Measurements from ENCODE around the gene CRTC1.

DNA sequence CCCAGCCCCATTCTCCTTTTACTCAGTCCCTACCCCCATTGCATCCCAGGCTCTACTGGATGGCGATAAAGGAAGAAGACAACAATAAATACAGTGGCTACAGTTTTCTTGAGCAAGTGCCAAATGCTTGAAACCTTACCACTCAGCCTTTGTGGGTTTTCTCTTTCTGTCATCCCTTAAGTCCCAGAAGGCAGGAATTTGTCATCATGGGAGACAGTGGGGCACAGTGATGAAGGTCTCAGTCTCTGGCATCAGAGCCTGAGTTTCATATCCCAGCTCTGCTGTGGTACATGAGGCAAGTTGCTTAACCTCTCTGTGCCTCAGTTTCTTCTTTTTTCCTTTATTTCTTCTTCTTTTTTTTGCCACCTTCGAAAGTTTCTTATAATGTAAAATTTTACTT, 112.8 kb downstream of the CRTC1 start:
- TF ChIP-seq ZFP30 (CRISPR knock-in tag; IDR thresholded peaks at IDR 0.05) (no peak), ZFP3 (CRISPR knock-in tag; IDR thresholded peaks at IDR 0.05) (no peak), RARB (CRISPR knock-in tag; IDR thresholded peaks at IDR 0.05) (no peak)

Measured in SK-N-SH treated with all-trans-retinoic acid at 6 μM for 48 hours (cell line).